HG03378 (cell line): ENCODE data around the gene ZDHHC6.
"Not testable (repeated sequence)": the region's sequence is repeated elsewhere in the genome, so short reads cannot be mapped to it uniquely, and the experiment has no call there.

ENCODE experiments used
- ATAC-seq: cut with Tn5 transposase; IDR thresholded peaks from one replicate; pipeline ENCODE4 v1.9.1; 2021; ENCODE audit warnings: mild to moderate bottlenecking, moderate library complexity; ENCODE audit not compliant: unreplicated experiment

ZDHHC6 gene

DNA sequence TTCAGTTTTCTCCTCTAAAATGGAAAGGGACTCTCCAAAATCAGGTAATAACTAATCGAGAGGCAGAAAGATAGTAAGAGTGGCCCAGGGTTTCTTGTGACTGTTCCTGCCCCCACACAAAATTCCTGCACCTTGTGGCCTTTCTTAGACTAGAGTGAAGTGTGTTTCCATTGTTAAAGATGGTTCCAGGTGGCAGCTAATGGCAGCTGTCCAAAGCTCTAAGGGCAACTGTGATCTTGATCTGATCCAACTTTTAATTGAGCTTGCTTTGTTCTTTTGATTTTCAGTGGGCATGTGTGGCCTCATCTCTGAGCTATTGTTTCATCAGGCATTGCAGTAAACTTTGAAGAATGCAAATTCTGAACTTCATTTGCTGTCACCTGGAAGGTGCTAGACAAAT is 53.4 kb downstream of the ZDHHC6 start:
- ATAC-seq, result no peak

GRCh38 chr10:112390125-112390703 is 56.5 kb downstream of the ZDHHC6 start:
- ATAC-seq, result no peak

GRCh38 chr10:112389271-112389822 is 57.4 kb downstream of the ZDHHC6 start:
- ATAC-seq, result peak; percentile 67

- no peak for ATAC-seq
Measured at GRCh38 chr10:112388548-112388947, 58.2 kb downstream of the ZDHHC6 start.

DNA sequence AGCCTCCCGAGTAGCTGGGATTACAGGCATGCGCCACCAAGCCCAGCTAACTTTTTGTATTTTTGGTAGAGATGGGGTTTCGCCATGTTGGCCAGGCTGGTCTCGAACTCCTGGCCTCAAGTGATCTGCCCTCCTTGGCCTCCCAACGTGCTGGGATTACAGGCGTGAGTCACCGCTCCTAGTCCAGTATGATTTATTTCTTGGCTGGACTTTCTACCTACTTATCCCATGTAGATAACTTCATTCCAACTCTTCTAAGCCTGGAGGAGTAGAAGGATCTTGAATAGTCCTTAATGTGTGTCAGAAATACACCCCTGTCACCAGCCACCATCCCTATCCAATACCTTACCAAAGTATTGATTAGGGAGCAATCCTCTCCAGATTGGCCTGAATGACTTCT is 58.7 kb downstream of the ZDHHC6 start:
- not testable (repeated sequence) for ATAC-seq

GRCh38 chr10:112385201-112385600 is 61.5 kb downstream of the ZDHHC6 start:
- ATAC-seq, result no peak

- ATAC-seq, result no peak
Measured at GRCh38 chr10:112384141-112384540, 62.6 kb downstream of the ZDHHC6 start.

DNA sequence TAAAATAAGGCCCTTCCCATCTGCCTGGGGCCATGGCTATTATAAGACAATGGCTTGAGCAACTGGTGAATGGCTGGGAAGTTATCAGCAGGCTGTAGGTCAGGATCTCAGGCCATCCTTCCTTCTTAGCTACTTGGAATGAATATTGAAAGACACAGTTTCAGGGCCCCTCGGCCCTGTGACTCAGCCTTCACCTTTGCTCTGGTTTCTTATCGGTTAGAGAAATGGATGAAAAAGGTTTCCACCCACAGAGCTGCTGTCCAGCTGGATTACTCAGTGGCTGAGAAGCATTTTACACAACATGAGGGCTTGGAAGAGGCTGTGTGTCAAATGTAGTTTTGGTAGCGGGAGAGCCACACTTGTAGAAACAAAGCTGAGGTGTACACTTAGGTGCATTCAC is 63.4 kb downstream of the ZDHHC6 start:
- no peak for ATAC-seq

DNA sequence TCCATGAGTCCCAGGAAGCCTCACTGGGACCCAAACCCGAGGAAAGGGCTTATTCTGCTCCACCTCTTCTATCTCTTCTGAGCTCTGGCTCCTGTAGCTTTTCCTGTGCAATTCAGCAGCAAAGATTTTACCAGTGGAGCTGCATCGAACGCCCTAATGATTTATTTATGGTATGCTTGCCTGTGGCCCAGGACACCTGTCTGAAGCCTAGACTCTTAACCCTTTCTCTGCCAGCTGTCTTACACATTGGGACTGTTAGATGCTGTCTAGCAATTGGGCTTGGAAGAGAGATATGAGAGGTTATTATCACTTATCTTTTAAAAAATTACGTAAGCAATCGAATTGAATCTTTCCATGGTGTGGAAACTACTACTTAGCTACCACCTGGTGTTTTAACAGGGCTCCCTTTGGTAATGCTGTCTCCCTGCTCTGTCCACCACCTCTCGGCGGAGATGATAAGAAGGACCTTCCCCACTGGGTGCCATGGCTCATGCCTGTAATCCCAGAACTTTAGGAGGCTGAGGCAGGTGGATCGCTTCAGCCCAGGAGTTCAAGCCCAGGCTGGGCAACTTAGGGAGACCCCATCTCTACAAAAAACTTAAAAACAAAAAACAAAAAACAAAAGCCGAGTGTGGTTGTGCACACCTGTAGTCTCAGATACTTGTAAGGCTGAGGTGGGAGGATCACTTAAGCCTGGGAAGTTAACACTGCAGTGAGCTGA is 64.0 kb downstream of the ZDHHC6 start:
- no peak for ATAC-seq
